Transverse colon (tissue), 4 donors: Measurements from ENCODE around the gene DBNL. TPM values are rescaled to one million over a fixed set of nuclear protein-coding genes. Genes with fewer than 3 reads are reported as not detected.
A peak's percentile ranks its signal among the peaks of the same experiment; 100 is the strongest.

Experiments
- DNase-seq: peaks from one replicate; pipeline ENCODE4 v3.0.0-alpha.2; 2019
- H3K27ac ChIP-seq, 4 donors: fragments of 200-600 bp; sonication (generic); 2 replicates each; pipeline ENCODE4 v1.5.1; 2016 to 2018; ENCODE audit warnings: inconsistent platforms in 4 of 4
- H3K27me3 ChIP-seq: fragments of 200-600 bp; sonication (generic); 2 replicates; pipeline ENCODE4 v1.5.1; 2017; ENCODE audit warnings: inconsistent platforms
- H3K36me3 ChIP-seq, 4 donors: fragments of 200-600 bp; sonication (generic); 2 replicates each; pipeline ENCODE4 v1.5.1; 2017 to 2019; ENCODE audit warnings: inconsistent platforms in 4 of 4
- H3K4me1 ChIP-seq, 4 donors: fragments of 200-600 bp; sonication (generic); 2 replicates each; pipeline ENCODE4 v1.5.1; 2017 to 2020; ENCODE audit warnings: inconsistent platforms in 4 of 4
- H3K4me3 ChIP-seq, 4 donors: fragments of 200-600 bp; sonication (generic); 1 replicate in 1 of 4; 2 replicates in 3 of 4; pipeline versions ENCODE4 v1.5.1 to v1.6.1; 2017 to 2019; ENCODE audit warnings: inconsistent platforms in 4 of 4
- H3K9me3 ChIP-seq, 2 donors: fragments of 200-600 bp; sonication (generic); 2 replicates each; pipeline ENCODE4 v1.5.1; 2017 to 2019; ENCODE audit warnings: inconsistent platforms in 2 of 2
- CTCF ChIP-seq, 5 experiments: fragments of 200-600 bp in 3 of 5; fragments of 450-650 bp in 2 of 5; sonication (generic) in 3 of 5; IDR thresholded peaks; 1 replicate in 2 of 5; 2 replicates in 3 of 5; pipeline ENCODE4 v1.5.1; 2016 to 2017; ENCODE audit warnings: antibody characterized with exemption in 5 of 5, inconsistent platforms in 3 of 5, mild to moderate bottlenecking in 2 of 5, moderate library complexity in 1 of 5
- EP300 ChIP-seq: sonication (generic); formaldehyde crosslinking; IDR thresholded peaks from one replicate; pipeline ENCODE4 v1.6.1; 2017; ENCODE audit warnings: antibody characterized with exemption, low read depth
- POLR2A ChIP-seq: fragments of 450-650 bp; IDR thresholded peaks from one replicate; pipeline ENCODE4 v1.6.1; 2016; ENCODE audit warnings: antibody characterized with exemption, mild to moderate bottlenecking, moderate library complexity
- POLR2AphosphoS5 ChIP-seq, 3 donors: sonication (generic); formaldehyde crosslinking; IDR thresholded peaks; one replicate each; pipeline ENCODE4 v1.6.1; 2016; ENCODE audit warnings: antibody characterized with exemption in 3 of 3
- WGBS, 2 donors: methylation state at CpG; one replicate each; pipeline ENCODE4 v1.1.5; 2018; ENCODE audit warnings: low coverage in 1 of 2; 5-methylcytosine and 5-hydroxymethylcytosine counted together
- in situ Hi-C, 4 donors: fragments of 200-750 bp; cut with MboI; loops; one replicate each; pipeline versions ENCODE4 v1.15.0 to v1.15.1; 2017; ENCODE audit warnings: low sequenced_read_pairs in 3 of 4, low pct_ligation_motif_present in 1 of 4, low pct_unique_long_range_greater_than_20kb in 1 of 4
- intact Hi-C: fragments of 100-400 bp; cut with DNase I; formaldehyde crosslinking; loops from one replicate; pipeline ENCODE4 v1.15.1; 2023; ENCODE audit warnings: low total_unique reads
- total RNA-seq, 4 donors: library from RNA; depleted of rRNA; stranded (reverse); fragments of >200 nt; gene quantifications; one replicate each; pipeline ENCODE4 v1.1.0, GENCODE V29; 2016

The DBNL gene
- total RNA-seq, 4 donors from 2014 or later: 97.5 to 184 (median 137) TPM

- peaks cover 0 to 10% (median 1%) of the 10 kb centered on the region in 4 donors for H3K36me3 ChIP-seq
- peaks cover 16 to 20% (median 18%) of the 10 kb centered on the region in 4 donors for H3K4me1 ChIP-seq
- H3K27me3 ChIP-seq: no peaks in the 10 kb centered on the region
- no peak within 1 kb of the TSS for H3K27ac ChIP-seq
- in situ Hi-C loops: no loop called here
- peak; percentile 18 for DNase-seq
- 25% methylated on average over 14 of the region's 14 CpGs; no CpG with 5 or more reads in 1 of the 2 donors for WGBS, 2 donors
- TF ChIP-seq CTCF (IDR thresholded peaks at IDR 0.05) (no peak), EP300 (no peak), POLR2A (peak; percentile 9), POLR2AphosphoS5 (IDR thresholded peaks at IDR 0.05) (no peak)
- intact Hi-C loops: no loop called here
- H3K4me3 ChIP-seq: no peak within 1 kb of the TSS
- no peaks in the 10 kb centered on the region for H3K9me3 ChIP-seq
These were observed 21.1 kb downstream of the DBNL start, which contains the start of gene PGAM2 for GRCh38 chr7:44065431-44066110. Gene PGAM2 (minus strand): TSS chr7:44065567. CDS start chr7:44065529, 38 bp downstream.

GRCh38 chr7:44066111-44066460 is 21.6 kb downstream of the DBNL start:
- H3K9me3 ChIP-seq: no peaks in the 10 kb centered on the region
- in situ Hi-C loops (no loop called here), intact Hi-C loops (no loop called here)
- no peak overlapping the region for H3K27ac ChIP-seq
- H3K36me3 ChIP-seq: peaks cover 0 to 5% (median 0%) of the 10 kb centered on the region in 4 donors
- WGBS, 2 donors: 6 to 51% methylated on average over 2 to 6 of the region's 6 CpGs
- H3K27me3 ChIP-seq: no peaks in the 10 kb centered on the region
- H3K4me3 ChIP-seq: no peak overlapping the region
- peaks cover 16 to 23% (median 18%) of the 10 kb centered on the region in 4 donors for H3K4me1 ChIP-seq
- TF ChIP-seq POLR2A (no peak), CTCF (IDR thresholded peaks at IDR 0.05) (no peak), EP300 (no peak), POLR2AphosphoS5 (IDR thresholded peaks at IDR 0.05) (no peak)
- no peak for DNase-seq

GRCh38 chr7:44066494-44067063 is 22.1 kb downstream of the DBNL start:
- no peaks in the 10 kb centered on the region for H3K36me3 ChIP-seq
- no peaks in the 10 kb centered on the region for H3K9me3 ChIP-seq
- H3K4me1 ChIP-seq: peaks cover 16 to 28% (median 22%) of the 10 kb centered on the region in 4 donors
- DNase-seq: peak; percentile 6
- H3K27me3 ChIP-seq: no peaks in the 10 kb centered on the region
- in situ Hi-C loops: no loop called here
- TF ChIP-seq EP300 (no peak), POLR2A (no peak), CTCF (IDR thresholded peaks at IDR 0.05) (no peak), POLR2AphosphoS5 (IDR thresholded peaks at IDR 0.05) (peak in 2 of 3 donors; percentile 2 to 3)
- intact Hi-C loops: no loop called here
- WGBS, 2 donors: 64% methylated on average over 7 of the region's 7 CpGs; no CpG with 5 or more reads in 1 of the 2 donors
- no peak overlapping the region for H3K4me3 ChIP-seq
- H3K27ac ChIP-seq: no peak overlapping the region

- H3K4me3 ChIP-seq: no peak overlapping the region
- TF ChIP-seq POLR2AphosphoS5 (IDR thresholded peaks at IDR 0.05): peak in 1 of 3 donors; percentile 5
- no peak for TF ChIP-seq POLR2A
- in situ Hi-C loops: no loop called here
- peak; percentile 6 for DNase-seq
- no peaks in the 10 kb centered on the region for H3K27me3 ChIP-seq
- peaks cover 20 to 35% (median 28%) of the 10 kb centered on the region in 4 donors for H3K4me1 ChIP-seq
- 75 to 87% methylated on average over 7 to 11 of the region's 11 CpGs for WGBS, 2 donors
- H3K27ac ChIP-seq: no peak overlapping the region
- no peaks in the 10 kb centered on the region for H3K9me3 ChIP-seq
- no peaks in the 10 kb centered on the region for H3K36me3 ChIP-seq
- intact Hi-C loops: no loop called here
These were observed 22.8 kb downstream of the DBNL start for GRCh38 chr7:44067064-44067951.
